ENCODE measurements around the gene BCL2L11.

The BCL2L11 gene

DNA sequence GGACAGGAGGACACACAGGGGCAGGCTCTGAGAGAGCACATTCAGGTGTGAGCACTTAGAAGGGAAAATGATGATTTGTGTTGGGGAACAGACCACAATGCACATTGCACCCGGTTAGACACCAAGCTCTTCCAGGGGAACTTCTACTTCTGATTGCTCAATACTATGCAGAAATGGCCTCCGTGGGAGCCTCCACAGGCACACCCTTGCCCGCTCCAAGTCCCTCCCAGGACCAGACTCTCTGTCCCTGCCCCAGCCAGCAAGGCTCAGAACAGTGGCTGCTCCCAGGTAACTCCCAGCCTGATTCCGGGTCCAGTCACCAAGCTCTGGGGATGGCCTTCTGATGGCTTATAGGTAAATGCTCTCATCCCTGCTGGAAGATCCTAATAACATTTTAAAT, 56.2 kb downstream of the BCL2L11 start:
- TF ChIP-seq, protein P1, sequence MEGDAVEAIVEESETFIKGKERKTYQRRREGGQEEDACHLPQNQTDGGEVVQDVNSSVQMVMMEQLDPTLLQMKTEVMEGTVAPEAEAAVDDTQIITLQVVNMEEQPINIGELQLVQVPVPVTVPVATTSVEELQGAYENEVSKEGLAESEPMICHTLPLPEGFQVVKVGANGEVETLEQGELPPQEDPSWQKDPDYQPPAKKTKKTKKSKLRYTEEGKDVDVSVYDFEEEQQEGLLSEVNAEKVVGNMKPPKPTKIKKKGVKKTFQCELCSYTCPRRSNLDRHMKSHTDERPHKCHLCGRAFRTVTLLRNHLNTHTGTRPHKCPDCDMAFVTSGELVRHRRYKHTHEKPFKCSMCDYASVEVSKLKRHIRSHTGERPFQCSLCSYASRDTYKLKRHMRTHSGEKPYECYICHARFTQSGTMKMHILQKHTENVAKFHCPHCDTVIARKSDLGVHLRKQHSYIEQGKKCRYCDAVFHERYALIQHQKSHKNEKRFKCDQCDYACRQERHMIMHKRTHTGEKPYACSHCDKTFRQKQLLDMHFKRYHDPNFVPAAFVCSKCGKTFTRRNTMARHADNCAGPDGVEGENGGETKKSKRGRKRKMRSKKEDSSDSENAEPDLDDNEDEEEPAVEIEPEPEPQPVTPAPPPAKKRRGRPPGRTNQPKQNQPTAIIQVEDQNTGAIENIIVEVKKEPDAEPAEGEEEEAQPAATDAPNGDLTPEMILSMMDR (conservative IDR thresholded peaks at IDR 0.05): no peak

DNA sequence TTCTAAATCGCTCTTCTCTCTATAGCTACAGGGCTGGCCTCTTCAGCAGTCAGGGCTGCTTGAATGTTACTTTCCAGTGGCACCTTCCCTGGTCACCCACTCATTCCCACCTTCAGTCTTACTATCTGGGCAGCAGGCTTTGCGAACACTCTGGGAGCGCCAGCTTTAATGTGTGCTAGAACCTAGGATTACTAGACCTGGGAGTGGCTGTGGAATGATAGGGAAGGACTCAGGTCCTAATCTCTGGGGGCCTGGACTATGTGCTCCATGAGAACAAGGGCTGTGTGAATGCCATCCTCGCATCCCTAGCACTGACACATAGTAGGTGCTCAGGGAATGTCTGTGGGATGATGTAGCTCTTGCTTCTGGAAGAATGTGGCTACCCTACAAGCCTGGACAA, 57.6 kb downstream of the BCL2L11 start:
- TF ChIP-seq, protein P1 (conservative IDR thresholded peaks at IDR 0.05): no peak

More for the DNA sequence above, 56.2 kb downstream of the BCL2L11 start:
- no peak overlapping the region for H3K27ac ChIP-seq

DNA sequence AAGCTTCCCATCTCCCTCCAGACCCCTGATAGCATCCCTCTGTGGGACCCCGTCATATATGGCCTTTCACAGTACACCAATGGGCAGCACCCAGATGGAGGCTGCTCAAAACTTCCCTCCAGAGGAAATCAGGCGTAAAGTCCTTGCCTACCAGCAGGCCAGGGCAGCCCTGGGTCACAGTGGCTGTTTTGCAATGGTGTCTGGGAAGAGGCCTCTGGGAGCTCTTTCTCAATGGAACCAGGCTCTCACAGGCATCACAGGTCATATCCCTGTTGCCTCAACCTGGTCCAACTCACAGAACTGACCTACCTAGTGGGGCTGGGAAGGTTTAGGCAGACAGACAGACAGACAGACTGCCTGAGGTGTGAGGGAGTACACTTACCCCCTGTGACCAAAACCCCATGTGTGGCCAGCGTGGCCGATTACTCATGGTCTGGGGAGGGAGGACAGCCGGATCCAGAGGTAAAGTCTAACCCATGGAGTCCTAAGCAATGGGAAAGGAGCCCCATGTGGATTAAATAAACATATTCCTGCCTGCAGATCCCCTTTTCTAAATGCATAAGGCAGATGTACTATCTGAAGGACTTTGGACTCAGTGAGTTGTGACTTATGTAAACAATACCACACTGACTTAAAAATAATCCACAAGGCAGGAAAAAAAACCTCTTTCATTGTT, 58.2 kb downstream of the BCL2L11 start:
- H3K27ac ChIP-seq: no peak overlapping the region
- TF ChIP-seq, protein P1 (conservative IDR thresholded peaks at IDR 0.05): no peak

More for the DNA sequence above, 57.6 kb downstream of the BCL2L11 start:
- no peak overlapping the region for H3K27ac ChIP-seq

DNA sequence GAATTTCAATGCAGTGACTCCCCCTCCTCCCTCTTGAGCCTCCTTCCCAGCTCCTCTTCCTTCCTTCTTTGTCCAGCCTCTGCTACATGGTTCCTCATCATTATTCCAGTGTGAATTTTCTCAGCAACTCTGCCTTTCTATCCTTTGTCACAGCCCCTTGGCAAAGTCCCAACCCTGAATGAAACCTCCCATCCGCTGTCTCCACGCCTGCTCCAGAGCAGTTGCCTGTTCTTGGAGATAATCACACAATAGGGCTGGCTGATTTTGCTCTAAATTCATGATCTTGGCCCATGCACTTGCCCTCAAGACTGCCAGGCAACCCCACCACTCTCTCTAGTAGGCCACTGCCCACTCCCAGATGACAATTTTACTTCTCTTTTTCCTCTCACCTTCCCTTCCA, 61.4 kb downstream of the BCL2L11 start:
- no peak overlapping the region for H3K27ac ChIP-seq
- TF ChIP-seq, protein P1 (conservative IDR thresholded peaks at IDR 0.05): no peak

DNA sequence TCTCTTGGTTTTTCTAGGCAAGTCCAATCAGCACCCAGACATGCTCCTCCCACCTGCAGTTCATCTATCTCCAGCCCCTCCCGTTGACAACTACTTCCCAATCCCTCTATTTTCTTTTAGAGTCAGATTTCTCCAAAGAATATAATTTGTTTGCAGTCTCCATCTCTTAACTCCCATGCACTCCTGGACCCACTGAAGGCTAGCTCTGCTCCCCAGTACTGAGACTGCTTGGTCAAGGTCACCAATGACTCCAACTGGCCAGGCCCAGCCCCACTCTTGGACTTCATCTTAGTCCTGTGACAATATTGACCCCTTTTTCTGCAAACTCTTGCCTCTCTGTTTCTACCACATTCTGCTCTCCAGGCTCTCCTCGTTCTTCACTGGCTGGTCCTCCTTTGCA, 62.0 kb downstream of the BCL2L11 start:
- H3K27ac ChIP-seq: no peak overlapping the region
- TF ChIP-seq, protein P1 (conservative IDR thresholded peaks at IDR 0.05): no peak

DNA sequence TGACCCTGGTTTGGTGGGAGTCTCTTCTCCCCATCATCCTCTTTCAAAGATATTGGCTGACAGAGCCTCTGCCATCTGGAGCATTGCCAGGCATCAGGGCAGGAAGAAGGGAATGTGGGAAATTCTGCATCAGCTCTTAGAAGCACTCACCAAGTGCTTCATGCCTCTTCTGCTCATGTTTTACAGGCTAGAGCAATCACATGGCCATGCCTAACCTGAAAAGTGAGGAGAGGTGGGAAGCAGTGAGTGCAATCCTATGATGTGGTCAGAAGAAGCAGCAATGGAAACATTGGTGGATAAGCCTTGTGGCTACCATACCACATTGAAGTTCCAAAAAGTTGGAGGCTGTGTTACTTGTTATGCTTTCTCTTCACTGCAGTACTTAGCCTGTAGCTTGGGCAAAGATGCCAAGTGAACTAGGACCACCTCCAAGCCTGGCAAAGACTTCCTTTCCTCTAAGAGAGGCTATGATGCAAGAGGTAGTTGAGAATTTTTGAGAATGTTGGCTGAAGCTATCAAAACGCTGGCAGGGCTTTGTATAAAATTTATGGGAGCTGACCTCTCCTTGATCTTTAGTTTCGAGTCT, 64.1 kb downstream of the BCL2L11 start:
- H3K27ac ChIP-seq: peak overlapping the region; percentile 39
- TF ChIP-seq, protein P1 (conservative IDR thresholded peaks at IDR 0.05): no peak

DNA sequence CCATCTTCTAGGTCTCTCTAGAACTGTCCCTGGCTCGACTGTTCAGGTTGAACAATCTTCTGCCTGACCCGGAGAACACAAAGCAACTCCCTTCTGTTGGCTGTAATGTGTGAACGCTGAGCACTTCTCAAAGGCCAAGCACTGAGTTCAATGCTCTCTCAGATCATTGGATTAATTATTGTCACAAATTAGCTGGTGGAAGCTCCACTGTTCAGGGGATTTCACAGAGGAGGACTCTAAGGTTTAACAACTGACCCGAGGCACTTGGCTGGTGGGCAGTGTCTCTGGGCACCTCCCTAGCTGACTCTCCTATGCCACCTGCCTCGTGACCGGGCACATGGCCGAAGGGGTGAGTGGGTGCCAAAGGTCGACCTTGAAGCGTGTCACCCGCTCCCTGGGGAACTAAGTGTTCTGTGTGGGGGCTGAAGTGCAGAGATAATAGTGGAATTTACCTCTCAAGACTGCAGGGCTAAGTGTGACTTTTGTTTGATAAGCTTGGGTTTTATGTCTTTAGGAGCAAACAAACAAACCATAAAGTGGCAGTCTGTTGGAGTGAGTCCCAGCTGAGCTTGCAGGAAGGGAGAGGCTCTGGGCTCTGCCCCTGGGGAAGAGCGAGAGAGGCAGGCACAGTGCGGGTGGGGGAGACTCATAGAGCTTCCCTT, 64.8 kb downstream of the BCL2L11 start:
- TF ChIP-seq, protein P1 (conservative IDR thresholded peaks at IDR 0.05): no peak
- peak overlapping the region; percentile 39 for H3K27ac ChIP-seq
